Measurements from ENCODE around the gene APC. TPM values are rescaled to one million over a fixed set of nuclear protein-coding genes. Genes with fewer than 3 reads are reported as not detected.

APC gene
- 30.2 and 38.5 TPM in 2 replicates for total RNA-seq

DNA sequence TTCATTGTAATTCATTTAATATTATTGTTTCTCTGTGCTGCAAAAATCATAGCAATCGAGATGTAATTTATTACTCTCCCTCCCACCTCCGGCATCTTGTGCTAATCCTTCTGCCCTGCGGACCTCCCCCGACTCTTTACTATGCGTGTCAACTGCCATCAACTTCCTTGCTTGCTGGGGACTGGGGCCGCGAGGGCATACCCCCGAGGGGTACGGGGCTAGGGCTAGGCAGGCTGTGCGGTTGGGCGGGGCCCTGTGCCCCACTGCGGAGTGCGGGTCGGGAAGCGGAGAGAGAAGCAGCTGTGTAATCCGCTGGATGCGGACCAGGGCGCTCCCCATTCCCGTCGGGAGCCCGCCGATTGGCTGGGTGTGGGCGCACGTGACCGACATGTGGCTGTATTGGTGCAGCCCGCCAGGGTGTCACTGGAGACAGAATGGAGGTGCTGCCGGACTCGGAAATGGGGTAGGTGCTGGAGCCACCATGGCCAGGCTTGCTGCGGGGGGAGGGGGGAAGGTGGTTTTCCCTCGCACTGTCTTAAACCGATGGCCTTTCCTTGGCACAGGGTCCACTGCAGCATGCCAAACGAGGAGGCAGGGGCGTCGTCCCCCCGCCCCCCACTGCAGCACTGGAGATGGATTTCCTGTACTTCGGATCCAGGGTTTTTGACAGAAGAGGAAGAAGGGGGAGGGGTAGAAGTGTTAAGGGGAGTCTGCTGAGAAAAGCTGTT, at the start of gene APC:
Gene APC (plus strand): TSS at position 423 of the 728 bp plus-strand sequence. CDS start 17,006 bp downstream, outside the sequence.

GRCh38 chr5:112860929-112861637, 123.4 kb downstream of the APC start, which contains the start of gene SRP19:
TSS of gene SRP19 (plus strand) at chr5:112861287. CDS start at chr5:112861377, 90 bp downstream.

Small RNA genes lying within 50 kb of the gene (small RNA-seq; reads per million reads assigned to genes)
- not detected for gene RNU6-482P

Other genes with a start within 250 kb of the APC start
- gene SRP19, start 123.4 kb downstream of the APC start, total RNA-seq = 25.1 and 45.9 TPM in 2 replicates
- 44.8 and 51.8 TPM in 2 replicates for gene REEP5, start 184.3 kb downstream of the APC start, total RNA-seq
- gene DCP2, start 238.9 kb downstream of the APC start, total RNA-seq = 36.5 and 42.6 TPM in 2 replicates